Fibroblast of villous mesenchyme (primary cell): ENCODE results near the gene RBKS. TPM values are rescaled to one million over a fixed set of nuclear protein-coding genes. Genes with fewer than 3 reads are reported as not detected.

Experiments used
- DNase-seq: peaks from one replicate; pipeline ENCODE4 v3.0.0-alpha.2; 2010; ENCODE audit warnings: low read depth
- H3K4me3 ChIP-seq: 2 replicates; pipeline ENCODE4 v1.5.1; 2011; ENCODE audit warnings: low read depth, mild to moderate bottlenecking, low read length
- CTCF ChIP-seq: IDR thresholded peaks from 2 replicates; pipeline ENCODE4 v1.5.1; 2012; ENCODE audit warnings: low read depth, mild to moderate bottlenecking, low read length; ENCODE audit not compliant: insufficient read depth
- total RNA-seq: library from RNA; depleted of rRNA; stranded (reverse); fragments of >200 nt; gene quantifications from 2 replicates; pipeline ENCODE4 v1.2.3, GENCODE V29; 2012

The RBKS gene
- total RNA-seq, 1 donor = 1.3 TPM

- no peak for DNase-seq
- H3K4me3 ChIP-seq = no peak overlapping the region
- TF ChIP-seq CTCF = no peak
Measured at GRCh38 chr2:27922842-27923241, 32.7 kb upstream of the RBKS start.

GRCh38 chr2:27921880-27922547, 31.8 kb upstream of the RBKS start:
- TF ChIP-seq CTCF = no peak
- peak; percentile 68 for DNase-seq
- H3K4me3 ChIP-seq = no peak overlapping the region

- no peak for TF ChIP-seq CTCF
- no peak for DNase-seq
- H3K4me3 ChIP-seq = no peak overlapping the region
Measured at GRCh38 chr2:27921424-27921823, 31.2 kb upstream of the RBKS start.

GRCh38 chr2:27920148-27920885, 30.1 kb upstream of the RBKS start:
- H3K4me3 ChIP-seq = no peak overlapping the region
- TF ChIP-seq CTCF = no peak
- peak; percentile 66 for DNase-seq

GRCh38 chr2:27916293-27916995, 26.3 kb upstream of the RBKS start:
- no peak for DNase-seq
- no peak for TF ChIP-seq CTCF
- H3K4me3 ChIP-seq = no peak overlapping the region

- DNase-seq = no peak
- no peak for TF ChIP-seq CTCF
- H3K4me3 ChIP-seq = no peak overlapping the region
Measured at GRCh38 chr2:27915874-27916273, 25.7 kb upstream of the RBKS start.
